IMR-90 (cell line): ENCODE data around the gene SLC6A9. TPM values are rescaled to one million over a fixed set of nuclear protein-coding genes. Genes with fewer than 3 reads are reported as not detected.

Source experiments
- ATAC-seq: fragments of 200-7000 bp; cut with Tn5 transposase; 2 replicates; pipeline ENCODE4 v1.9.1; 2020; ENCODE audit warnings: low read depth, mild to moderate bottlenecking, moderate library complexity
- BruUV-seq: library from RNA; stranded (reverse); fragments of 400-500 nt; replicated peaks from 2 replicates; lab custom pipeline; 2021; lab: Mats Ljungman, UMichigan
- CTCF ChIA-PET: fragments of 300-600 bp; formaldehyde crosslinking; extraction: SDS; loops from one replicate; lab custom pipeline; 2021; ENCODE audit warnings: antibody characterized with exemption; lab: Yijun Ruan, JAX
- POLR2A ChIA-PET: fragments of 300-600 bp; sonication (Branson Sonifier 250); formaldehyde crosslinking; loops from one replicate; lab custom pipeline; 2022; ENCODE audit warnings: antibody characterized with exemption; ENCODE audit not compliant: unreplicated experiment; lab: Charles Lee
- DNase-seq: peaks from one replicate; pipeline ENCODE4 v3.0.0; 2013
- H2AFZ ChIP-seq: replicated peaks from 2 replicates; pipeline ENCODE3; 2013; ENCODE audit warnings: low read length, mild to moderate bottlenecking; ENCODE audit not compliant: poor library complexity
- H2AK5ac ChIP-seq: 2 replicates; pipeline ENCODE4 v1.6.1; 2013; ENCODE audit warnings: low read depth, low read length, inconsistent platforms
- H2AK9ac ChIP-seq: replicated peaks from 2 replicates; pipeline ENCODE3; 2013; ENCODE audit warnings: mild to moderate bottlenecking, low read depth, low read length, moderate library complexity; ENCODE audit not compliant: poor library complexity
- H2BK120ac ChIP-seq: 2 replicates; pipeline ENCODE4 v1.6.1; 2013; ENCODE audit warnings: low read depth, low read length, inconsistent platforms
- H2BK15ac ChIP-seq: 3 replicates; pipeline ENCODE4 v1.6.1; 2013; ENCODE audit warnings: low read depth, low read length, inconsistent platforms
- H2BK20ac ChIP-seq: 2 replicates; pipeline ENCODE4 v1.6.1; 2013; ENCODE audit warnings: low read depth, mild to moderate bottlenecking, inconsistent platforms, low read length, moderate library complexity
- H2BK5ac ChIP-seq: 2 replicates; pipeline ENCODE4 v1.6.1; 2013; ENCODE audit warnings: mild to moderate bottlenecking, low read depth, low read length, inconsistent platforms; ENCODE audit not compliant: poor library complexity, severe bottlenecking
- H3K14ac ChIP-seq: replicated peaks from 2 replicates; pipeline ENCODE4 v1.6.1; 2013; ENCODE audit warnings: low read depth, low read length, inconsistent platforms
- H3K18ac ChIP-seq: 2 replicates; pipeline ENCODE4 v1.6.1; 2013; ENCODE audit warnings: low read depth, low read length, control low read depth
- H3K23ac ChIP-seq: 2 replicates; pipeline ENCODE4 v1.6.1; 2013; ENCODE audit warnings: low read depth, low read length, inconsistent platforms
- H3K27ac ChIP-seq: 2 replicates; pipeline ENCODE4 v1.5.1; 2013; ENCODE audit warnings: mild to moderate bottlenecking, control low read depth, low read length; ENCODE audit not compliant: insufficient read depth
- H3K27me3 ChIP-seq: 2 replicates; pipeline ENCODE4 v1.6.1; 2013; ENCODE audit warnings: low read length; ENCODE audit not compliant: control insufficient read depth, insufficient read depth
- H3K36me3 ChIP-seq: 2 replicates; pipeline ENCODE4 v1.6.1; 2013; ENCODE audit warnings: low read length, mixed read lengths; ENCODE audit not compliant: control insufficient read depth, insufficient read depth
- H3K4ac ChIP-seq: 2 replicates; pipeline ENCODE4 v1.6.1; 2013; ENCODE audit warnings: low read depth, low read length, inconsistent platforms
- H3K4me1 ChIP-seq: 2 replicates; pipeline ENCODE4 v1.6.1; 2013; ENCODE audit warnings: low read length, mixed read lengths; ENCODE audit not compliant: control insufficient read depth, insufficient read depth
- H3K4me2 ChIP-seq: 2 replicates; pipeline ENCODE4 v1.6.1; 2013; ENCODE audit warnings: low read depth, mild to moderate bottlenecking, control low read depth, low read length, moderate library complexity
- H3K4me3 ChIP-seq: 2 replicates; pipeline ENCODE4 v1.5.1; 2013; ENCODE audit warnings: low read depth, mild to moderate bottlenecking, control low read depth, low read length, moderate library complexity; ENCODE audit not compliant: insufficient read depth
- H3K56ac ChIP-seq: 2 replicates; pipeline ENCODE4 v1.6.1; 2013; ENCODE audit warnings: low read length, inconsistent platforms; ENCODE audit not compliant: insufficient read depth; ENCODE audit errors: extremely low read depth
- H3K79me1 ChIP-seq, 2 experiments: 2 replicates each; pipeline ENCODE4 v1.6.1; 2013; ENCODE audit warnings: low read length in 2 of 2, inconsistent platforms in 1 of 2, low read depth in 1 of 2
- H3K9ac ChIP-seq: 2 replicates; pipeline ENCODE4 v1.6.1; 2013; ENCODE audit warnings: low read depth, low read length, control low read depth
- H3K9me1 ChIP-seq: 2 replicates; pipeline ENCODE4 v1.6.1; 2013; ENCODE audit warnings: low read length, inconsistent platforms; ENCODE audit not compliant: insufficient read depth
- H3K9me3 ChIP-seq: 2 replicates; pipeline ENCODE4 v1.6.1; 2013; ENCODE audit warnings: low read length; ENCODE audit not compliant: control insufficient read depth, insufficient read depth
- H4K20me1 ChIP-seq: 2 replicates; pipeline ENCODE4 v1.6.1; 2013; ENCODE audit warnings: low read length, inconsistent platforms; ENCODE audit not compliant: insufficient read depth
- H4K5ac ChIP-seq: 2 replicates; pipeline ENCODE4 v1.6.1; 2013; ENCODE audit warnings: mild to moderate bottlenecking, low read depth, low read length, control low read depth
- H4K8ac ChIP-seq, 2 experiments: 2 replicates each; pipeline ENCODE4 v1.6.1; 2013; ENCODE audit warnings: low read depth in 2 of 2, low read length in 2 of 2, control low read depth in 1 of 2, inconsistent platforms in 1 of 2
- H4K91ac ChIP-seq: 2 replicates; pipeline ENCODE4 v1.6.1; 2013; ENCODE audit warnings: low read depth, low read length, inconsistent platforms; ENCODE audit not compliant: insufficient read depth
- CEBPB ChIP-seq: IDR thresholded peaks from 2 replicates; pipeline ENCODE4 v1.6.1; 2012; ENCODE audit warnings: low read depth, low read length, improper control_type of control experiment
- MAFK ChIP-seq: IDR thresholded peaks from 2 replicates; pipeline ENCODE4 v1.6.1; 2012; ENCODE audit warnings: low read depth, low read length, improper control_type of control experiment
- WGBS, 2 experiments: methylation state at CpG; one replicate each; pipeline versions ENCODE4 v1.1.5 to v1.1.7; 2013; ENCODE audit warnings: missing lambda C conversion rate in 2 of 2; ENCODE audit not compliant: insufficient read length in 1 of 2; ENCODE audit errors: extremely low coverage in 2 of 2; 5-methylcytosine and 5-hydroxymethylcytosine counted together
- dilution Hi-C: fragments of 300-500 bp; cut with HindIII; formaldehyde crosslinking; loops from one replicate; pipeline ENCODE4 v1.14.3; 2018; ENCODE audit warnings: low sequenced_read_pairs; ENCODE audit not compliant: unreplicated experiment
- in situ Hi-C: fragments of 300-500 bp; cut with MboI; formaldehyde crosslinking; loops from 3 replicates; pipeline ENCODE4 v1.14.3; 2019; ENCODE audit warnings: low sequenced_read_pairs, inconsistent platforms, mixed read lengths
- intact Hi-C: fragments of 100-400 bp; cut with micrococcal nuclease; formaldehyde crosslinking; loops from 2 replicates; pipeline ENCODE4 v1.10.0; 2022
- polyA plus RNA-seq, 3 experiments: library from polyadenylated mRNA; depleted of rRNA; stranded (reverse); fragments of >200 nt; gene quantifications; 2 replicates each; pipeline ENCODE4 v1.2.3, GENCODE V29; 2012; ENCODE audit warnings: low replicate concordance in 1 of 3
- total RNA-seq: library from RNA; depleted of rRNA; stranded (reverse); fragments of >200 nt; gene quantifications from 2 replicates; pipeline ENCODE4 v1.2.3, GENCODE V29; 2012

The SLC6A9 gene
- total and polyA plus RNA-seq, 2 of the 4 experiments (the other 2 are of a cell fraction): 2.0 to 6.6 TPM

- no TSS peak for BruUV-seq
- Histone ChIP-seq H3K79me1 (no peaks in the 10 kb centered on the region; a peak in 1 of 4 replicates), H4K8ac (no peak overlapping the region), H3K4me3 (no peak overlapping the region), H3K27me3 (no peaks in the 10 kb centered on the region), H2AFZ (no peak overlapping the region), H4K20me1 (no peaks in the 10 kb centered on the region), H2AK5ac (no peak overlapping the region), H3K36me3 (no peaks in the 10 kb centered on the region), H3K9me1 (no peaks in the 10 kb centered on the region), H3K4me1 (0 out of 2 replicates have a peak, but pooled peaks cover 1% of the 10 kb centered on the region), H3K4ac (no peak overlapping the region), H3K18ac (no peak overlapping the region), H4K5ac (no peak overlapping the region), H2BK120ac (no peak overlapping the region), H3K4me2 (no peak overlapping the region), H3K56ac (no peak overlapping the region), H2BK15ac (no peak overlapping the region), H3K14ac (no peak overlapping the region), H3K27ac (no peak overlapping the region), H3K23ac (no peak overlapping the region), H2AK9ac (no peak overlapping the region), H4K91ac (no peak overlapping the region), H2BK5ac (no peak overlapping the region), H3K9ac (no peak overlapping the region), H3K9me3 (no peaks in the 10 kb centered on the region), H2BK20ac (no peak overlapping the region)
- intact Hi-C loops: no loop called here
- DNase-seq (no peak), ATAC-seq (no peak)
- POLR2A ChIA-PET: no interaction called here
- in situ Hi-C loops: no loop called here
- TF ChIP-seq MAFK: no peak
- 0 out of 2 replicates have a peak, but pooled peaks have one; percentile 9 for TF ChIP-seq CEBPB
- WGBS, 2 experiments: no CpG with 5 or more reads among the region's 4 CpGs
- dilution Hi-C loops: no loop called here
- CTCF ChIA-PET: no interaction called here
These were observed 29.6 kb upstream of the SLC6A9 start for GRCh38 chr1:44060830-44061267.
